ENCODE measurements around the gene TSR3.

The TSR3 gene

GRCh38 chr16:1398351-1398750 is 46.7 kb upstream of the TSR3 start:
- no peak overlapping the region for H3K4me3 ChIP-seq (replicated peaks; ENCODE audit: insufficient read depth, low read length)
- H3K27ac ChIP-seq (replicated peaks): no peak overlapping the region
- H3K27me3 ChIP-seq (ENCODE audit: insufficient read depth, poor library complexity, severe bottlenecking): no peaks in the 10 kb centered on the region
- no peak for TF ChIP-seq REST (IDR thresholded peaks at IDR 0.05; ENCODE audit: insufficient replicate concordance, low read depth)
- TF ChIP-seq POLR2AphosphoS5 (IDR thresholded peaks at IDR 0.05; ENCODE audit: low read depth): no peak
- no peak for TF ChIP-seq CTCF (IDR thresholded peaks at IDR 0.05; ENCODE audit: insufficient read depth, low read length)
- TF ChIP-seq GABPA (IDR thresholded peaks at IDR 0.05; ENCODE audit: low read depth): no peak
- no peak for TF ChIP-seq SPI1 (IDR thresholded peaks at IDR 0.05; ENCODE audit: borderline replicate concordance, low read depth)
- DNase-seq (ENCODE audit: low read depth in 1 of 2, low spot score in 1 of 2): no peak

- no peak overlapping the region for H3K27ac ChIP-seq (replicated peaks)
- no peaks in the 10 kb centered on the region for H3K27me3 ChIP-seq (ENCODE audit: insufficient read depth, poor library complexity, severe bottlenecking)
- DNase-seq (ENCODE audit: low read depth in 1 of 2, low spot score in 1 of 2): no peak
- TF ChIP-seq CTCF (IDR thresholded peaks at IDR 0.05; ENCODE audit: insufficient read depth, low read length) (no peak), REST (IDR thresholded peaks at IDR 0.05; ENCODE audit: insufficient replicate concordance, low read depth) (no peak)
- H3K4me3 ChIP-seq (replicated peaks; ENCODE audit: insufficient read depth, low read length): no peak overlapping the region
These were observed 46.1 kb upstream of the TSR3 start for GRCh38 chr16:1397779-1398178.

GRCh38 chr16:1395444-1396031 is 43.9 kb upstream of the TSR3 start:
- no peak for TF ChIP-seq GABPA (IDR thresholded peaks at IDR 0.05; ENCODE audit: low read depth)
- no peak for TF ChIP-seq REST (IDR thresholded peaks at IDR 0.05; ENCODE audit: insufficient replicate concordance, low read depth)
- no peak for TF ChIP-seq POLR2AphosphoS5 (IDR thresholded peaks at IDR 0.05; ENCODE audit: low read depth)
- no peak for TF ChIP-seq CTCF (IDR thresholded peaks at IDR 0.05; ENCODE audit: insufficient read depth, low read length)
- no peak for TF ChIP-seq SPI1 (IDR thresholded peaks at IDR 0.05; ENCODE audit: borderline replicate concordance, low read depth)
- DNase-seq (ENCODE audit: low read depth in 1 of 2, low spot score in 1 of 2): no peak
- Histone ChIP-seq H3K27me3 (ENCODE audit: insufficient read depth, poor library complexity, severe bottlenecking) (no peaks in the 10 kb centered on the region), H3K4me3 (replicated peaks; ENCODE audit: insufficient read depth, low read length) (no peak overlapping the region), H3K27ac (replicated peaks) (no peak overlapping the region)

Measured in HL-60 (cell line).